Urothelium cell line (cell line): ENCODE data around the gene ARMC12.

ENCODE experiments used
- DNase-seq: peaks from one replicate; pipeline ENCODE4 v3.0.0; 2011; ENCODE audit warnings: low spot score, mixed read lengths
- FAIRE-seq: peaks from 2 replicates; lab custom pipeline; 2011; peaks lifted over from hg19 to GRCh38; lab: Jason Lieb, UNC

ARMC12 gene

DNA sequence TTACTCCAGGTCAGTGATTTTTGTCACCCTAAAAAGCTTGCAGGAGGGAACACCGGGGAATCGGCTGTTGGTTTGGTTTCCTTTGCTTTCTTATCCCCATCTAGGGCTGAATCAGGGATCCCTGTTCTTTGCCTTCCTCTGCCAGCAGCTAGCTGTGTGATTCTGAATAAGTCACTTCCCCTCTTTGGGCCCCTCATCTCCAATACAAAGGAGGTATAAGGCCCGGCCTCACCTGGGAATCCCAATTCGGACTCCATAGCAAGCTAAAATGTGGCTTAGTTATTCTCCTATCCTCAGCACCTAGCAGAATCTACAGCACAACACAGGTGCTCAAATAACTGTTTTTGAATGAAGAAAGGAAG, 18.5 kb upstream of the ARMC12 start:
- DNase-seq (no peak), FAIRE-seq (no peak)

DNA sequence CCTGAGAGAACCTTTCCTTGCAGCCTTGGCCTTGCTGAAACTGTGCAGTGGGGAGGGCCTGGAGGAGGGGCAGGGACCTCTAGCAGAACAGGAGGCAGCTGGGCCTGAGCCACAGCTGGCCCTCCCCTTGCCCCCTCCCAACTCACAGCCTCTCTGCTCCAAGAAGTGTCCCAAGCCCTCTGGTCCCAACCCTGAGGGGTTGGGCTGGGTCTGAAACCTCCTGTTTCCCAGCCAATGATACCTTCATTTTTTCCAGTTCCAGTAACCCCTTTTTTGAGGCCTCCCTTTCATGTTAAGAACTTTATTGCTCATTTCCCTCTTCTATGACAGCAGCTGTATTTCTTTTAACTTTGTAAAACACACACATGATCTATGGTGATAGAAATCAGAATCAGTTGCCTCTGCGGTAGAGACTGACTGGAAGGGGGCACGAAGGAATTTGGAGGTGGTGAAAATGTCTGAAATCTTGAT, 17.9 kb upstream of the ARMC12 start:
- no peak for DNase-seq

DNA sequence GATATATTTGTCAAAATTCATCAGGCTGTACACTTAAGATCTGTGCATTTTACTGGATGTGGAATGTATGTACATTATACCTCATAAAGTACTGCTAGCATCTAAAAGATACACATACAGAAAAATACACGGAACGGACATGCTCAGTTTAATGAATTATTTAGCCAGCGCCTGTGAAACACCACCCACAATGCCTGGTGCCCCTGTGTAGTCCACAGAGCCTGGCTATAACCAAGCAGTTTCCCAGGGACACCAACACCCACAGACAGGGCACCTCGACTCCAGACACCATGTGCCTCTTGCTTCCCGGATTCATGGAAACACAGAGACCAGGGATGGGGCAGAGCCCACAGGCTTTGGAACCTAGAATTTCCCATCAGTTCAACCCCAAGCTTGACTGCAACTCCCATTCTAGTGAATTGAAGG, 17.4 kb upstream of the ARMC12 start:
- no peak for FAIRE-seq
- DNase-seq, result no peak

More for the DNA sequence above, 17.9 kb upstream of the ARMC12 start:
- FAIRE-seq, result no peak

DNA sequence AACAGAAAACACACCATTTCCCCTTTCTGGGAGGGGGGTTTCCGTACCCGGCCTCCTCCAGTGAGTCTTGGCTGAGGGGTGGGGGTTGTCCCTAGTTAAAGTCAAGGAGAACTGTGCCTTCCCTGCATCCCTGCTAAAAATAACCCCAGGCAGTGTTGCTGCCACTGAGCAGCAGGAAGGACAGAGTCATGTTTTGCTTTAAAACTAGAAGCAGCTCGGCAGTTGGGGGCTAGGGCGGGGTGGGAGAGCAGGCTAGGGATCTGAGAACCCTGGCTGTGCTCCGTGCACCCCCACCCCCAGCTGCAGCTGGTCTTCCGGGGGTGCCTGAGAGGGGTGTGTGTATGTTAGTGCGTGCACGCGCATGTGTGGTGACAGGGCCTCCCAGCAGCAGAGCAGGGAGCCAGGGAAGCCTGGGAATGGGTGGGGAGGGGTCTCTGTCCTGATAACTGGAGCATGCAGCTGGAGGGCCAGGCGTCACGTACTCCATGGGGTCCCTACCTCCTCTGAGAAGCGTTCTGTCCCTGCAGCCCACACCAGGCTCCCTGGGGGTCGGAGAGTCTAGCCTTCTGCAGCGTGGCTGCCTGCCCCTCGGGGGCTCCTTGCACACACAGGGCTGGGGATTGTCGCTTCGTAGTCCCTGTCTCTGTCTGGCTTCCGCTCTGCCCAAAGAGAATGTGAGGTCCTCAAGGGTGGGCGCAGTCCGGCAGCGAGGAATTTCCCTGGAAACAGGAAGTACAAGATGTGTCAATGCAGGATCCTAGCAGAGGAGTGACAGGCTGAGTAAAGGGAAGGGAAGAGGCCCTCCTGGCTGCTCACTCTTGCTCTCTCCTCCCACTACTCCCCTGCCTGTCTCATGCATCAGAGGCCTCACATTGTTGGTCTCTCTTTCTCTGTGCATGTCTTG, 16.8 kb upstream of the ARMC12 start:
- FAIRE-seq (no peak), DNase-seq (no peak)

DNA sequence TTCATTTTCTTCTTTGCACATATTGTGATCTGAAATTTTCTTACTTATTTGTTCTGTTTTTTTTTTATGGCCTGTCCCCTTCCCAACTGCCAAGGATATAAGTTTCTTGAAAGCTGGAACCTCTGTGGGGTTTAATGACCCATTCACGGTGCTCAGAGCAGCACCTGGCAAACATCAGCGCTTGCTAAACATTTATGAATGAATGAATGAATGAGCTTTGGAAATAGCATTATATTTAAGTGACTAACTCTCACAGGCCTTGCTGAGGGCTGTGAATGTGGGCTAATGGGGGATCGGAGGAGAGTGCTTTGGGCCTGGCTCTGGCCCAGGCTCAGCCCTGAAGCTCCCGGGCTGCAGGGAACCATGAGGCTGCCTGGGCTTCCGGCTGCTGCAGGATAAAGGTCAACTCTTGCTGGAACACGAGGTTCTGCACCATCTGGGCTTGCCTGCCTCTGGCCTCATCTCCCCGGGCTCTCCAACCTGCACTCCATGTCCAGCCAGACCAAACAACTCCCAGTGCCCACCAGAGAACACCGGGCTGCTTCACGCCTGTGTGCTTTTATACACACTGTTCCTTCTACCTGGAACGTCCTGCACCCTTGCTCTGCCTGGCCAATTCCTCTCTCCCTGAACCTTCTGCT, 14.6 kb upstream of the ARMC12 start:
- DNase-seq (no peak), FAIRE-seq (no peak)

DNA sequence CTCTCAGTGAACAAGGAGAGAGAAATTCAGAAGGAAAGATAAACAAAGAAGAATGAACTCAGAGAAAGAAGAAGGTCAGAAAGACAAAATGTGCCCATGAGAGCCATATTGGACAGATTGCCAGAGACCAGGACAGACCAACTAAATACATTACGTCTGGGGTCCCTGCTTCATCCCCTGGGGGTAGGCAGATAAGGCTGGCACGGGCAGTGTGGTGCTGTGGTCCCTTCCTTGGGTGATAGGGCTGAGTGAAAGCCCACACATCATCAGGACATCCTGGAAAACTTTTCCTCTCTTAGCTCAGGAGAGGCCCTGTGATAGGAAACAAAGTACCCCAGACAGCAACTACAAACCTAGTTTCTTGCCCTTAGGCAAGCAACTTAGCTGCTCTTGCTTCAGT, 13.2 kb upstream of the ARMC12 start:
- DNase-seq (no peak), FAIRE-seq (no peak)

DNA sequence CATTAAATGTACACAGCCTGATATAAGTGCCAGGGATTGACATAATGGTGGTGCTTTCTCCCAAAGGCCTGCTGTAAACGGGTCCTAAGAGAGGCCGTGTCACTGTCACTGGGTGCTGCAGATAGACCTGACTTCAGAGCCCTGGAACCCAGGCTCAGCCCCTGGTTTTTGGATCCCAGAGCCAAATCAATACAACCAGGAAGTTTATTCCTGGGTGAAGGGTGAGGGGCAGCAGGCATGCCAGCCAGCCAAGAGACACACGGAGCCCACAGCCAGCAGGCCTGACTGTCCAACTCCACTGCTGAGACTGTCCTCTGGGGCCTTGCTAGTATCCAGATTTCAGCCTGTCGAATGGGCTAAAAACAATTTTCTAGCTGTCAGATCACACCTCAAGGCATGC, 12.8 kb upstream of the ARMC12 start:
- FAIRE-seq, result no peak

DNA sequence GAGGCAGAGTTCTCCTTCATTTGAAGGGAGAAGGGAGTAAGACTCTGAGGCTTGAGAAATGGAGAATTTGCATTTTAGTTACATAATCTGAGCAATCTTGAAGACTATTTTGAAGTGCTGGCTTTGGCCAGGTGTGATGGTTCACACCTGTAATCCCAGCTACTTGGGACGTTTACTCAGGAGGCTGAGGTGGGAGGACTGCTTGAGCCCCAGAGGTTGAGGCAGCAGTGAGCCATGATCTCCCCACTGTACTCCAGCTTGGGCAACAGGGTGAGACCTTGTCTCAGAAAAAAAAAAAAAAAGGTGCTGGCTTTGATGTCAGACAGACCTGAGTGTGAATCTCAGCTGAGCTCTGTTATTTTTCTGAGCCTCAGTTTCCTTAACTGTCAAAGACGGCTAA, 12.4 kb upstream of the ARMC12 start:
- no peak for DNase-seq
- FAIRE-seq, result no peak

More for the DNA sequence above, 12.8 kb upstream of the ARMC12 start:
- no peak for DNase-seq

DNA sequence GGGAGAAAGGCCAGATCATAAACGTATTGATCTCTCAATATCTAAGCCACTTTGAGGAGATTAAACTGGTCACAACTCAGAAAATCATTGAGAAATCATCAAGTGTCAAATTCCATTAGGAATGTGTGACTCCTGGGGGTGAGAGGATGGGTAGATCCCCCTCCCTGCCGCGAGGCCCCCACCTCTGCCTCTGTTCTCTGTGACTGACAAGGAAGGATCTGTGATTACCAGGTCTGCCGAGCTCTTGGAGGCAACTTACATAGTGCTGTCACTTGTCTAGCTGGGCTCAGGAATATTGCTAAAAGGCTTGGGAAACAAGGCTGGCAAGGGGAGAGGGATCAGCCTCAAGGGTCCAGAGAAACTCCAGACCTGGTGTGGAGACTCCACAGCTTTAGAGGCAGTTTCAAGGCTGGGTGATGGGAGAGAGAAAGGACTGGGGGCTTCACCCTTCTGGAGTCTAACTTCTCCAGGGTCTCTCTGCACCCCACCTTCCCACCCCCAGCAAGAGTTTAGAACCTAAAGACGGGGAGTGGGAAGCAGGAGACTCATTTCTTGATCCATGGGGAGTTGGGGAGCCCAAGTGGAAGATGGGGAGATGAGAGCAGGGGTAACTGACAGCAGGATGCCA, 11.6 kb upstream of the ARMC12 start:
- FAIRE-seq, result no peak
- no peak for DNase-seq

DNA sequence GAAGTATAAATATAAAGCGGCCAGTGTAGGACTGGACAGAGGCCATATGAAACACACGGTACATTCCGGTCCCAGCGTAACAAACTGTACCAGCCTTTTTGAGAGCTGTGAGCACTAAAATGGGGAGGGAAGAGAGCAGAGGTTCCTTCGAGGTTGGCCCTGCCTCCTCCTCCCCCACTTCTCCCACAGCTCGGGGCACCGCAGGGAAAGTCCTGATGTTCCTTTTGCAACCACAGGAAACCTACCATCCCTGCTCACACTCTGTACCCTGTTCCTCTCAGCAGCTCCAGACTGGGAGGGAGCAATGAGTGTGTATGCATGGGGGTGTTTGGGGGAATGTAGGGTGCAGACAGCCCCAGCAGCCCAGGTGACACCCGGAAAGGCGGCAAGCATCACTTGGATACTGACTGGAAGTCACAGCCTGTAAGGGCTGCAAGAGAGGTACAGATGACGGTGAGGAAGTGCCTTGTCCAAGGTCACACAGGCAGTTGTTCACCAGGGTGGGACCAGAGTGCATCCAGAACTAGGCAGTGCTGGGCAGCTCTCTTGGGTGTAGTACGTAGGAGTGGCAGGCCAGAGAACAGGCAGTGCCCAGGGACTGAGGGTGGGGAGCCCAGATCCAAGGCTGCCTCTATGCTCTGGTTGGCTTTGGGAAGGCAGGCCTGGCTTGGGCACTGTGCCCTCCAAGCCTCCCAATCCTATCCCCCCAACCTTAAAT, 11.0 kb upstream of the ARMC12 start:
- FAIRE-seq (no peak), DNase-seq (no peak)

DNA sequence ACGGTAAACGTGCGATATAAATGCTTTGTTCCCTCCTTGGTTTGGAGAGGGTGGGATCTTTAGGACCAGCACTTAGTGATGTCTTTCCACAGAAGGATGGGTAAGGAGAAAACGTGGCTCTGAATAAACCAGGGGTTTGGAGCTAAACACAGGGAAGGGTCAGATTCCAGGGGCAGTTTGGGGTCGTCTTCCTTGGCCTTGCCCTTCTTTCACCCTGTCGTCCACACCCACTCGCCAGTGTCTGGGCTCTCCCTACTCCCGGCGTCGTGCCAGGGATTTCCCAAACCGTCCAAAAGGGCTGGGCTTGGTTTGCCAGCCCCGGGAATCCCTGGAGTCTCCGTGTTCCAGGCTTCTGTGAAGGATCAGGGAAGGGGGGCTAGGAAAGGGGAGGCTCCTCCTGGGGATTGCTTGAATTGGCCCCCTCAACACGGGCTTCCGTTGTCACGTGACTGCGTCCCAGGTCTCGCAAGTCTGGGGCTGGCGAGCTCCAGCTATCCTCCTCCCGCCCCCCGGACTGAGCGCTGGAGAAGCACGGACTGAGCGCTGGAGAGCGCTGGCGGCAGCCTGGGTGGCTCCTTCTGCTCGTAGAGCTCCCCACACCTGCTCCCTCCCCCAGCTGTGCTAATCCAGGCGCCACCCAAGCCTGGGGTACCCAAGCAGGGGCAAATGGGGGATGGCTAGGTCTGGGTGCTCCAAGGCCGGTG, 9.4 kb upstream of the ARMC12 start:
- FAIRE-seq (no peak), DNase-seq (peak; percentile 79)

DNA sequence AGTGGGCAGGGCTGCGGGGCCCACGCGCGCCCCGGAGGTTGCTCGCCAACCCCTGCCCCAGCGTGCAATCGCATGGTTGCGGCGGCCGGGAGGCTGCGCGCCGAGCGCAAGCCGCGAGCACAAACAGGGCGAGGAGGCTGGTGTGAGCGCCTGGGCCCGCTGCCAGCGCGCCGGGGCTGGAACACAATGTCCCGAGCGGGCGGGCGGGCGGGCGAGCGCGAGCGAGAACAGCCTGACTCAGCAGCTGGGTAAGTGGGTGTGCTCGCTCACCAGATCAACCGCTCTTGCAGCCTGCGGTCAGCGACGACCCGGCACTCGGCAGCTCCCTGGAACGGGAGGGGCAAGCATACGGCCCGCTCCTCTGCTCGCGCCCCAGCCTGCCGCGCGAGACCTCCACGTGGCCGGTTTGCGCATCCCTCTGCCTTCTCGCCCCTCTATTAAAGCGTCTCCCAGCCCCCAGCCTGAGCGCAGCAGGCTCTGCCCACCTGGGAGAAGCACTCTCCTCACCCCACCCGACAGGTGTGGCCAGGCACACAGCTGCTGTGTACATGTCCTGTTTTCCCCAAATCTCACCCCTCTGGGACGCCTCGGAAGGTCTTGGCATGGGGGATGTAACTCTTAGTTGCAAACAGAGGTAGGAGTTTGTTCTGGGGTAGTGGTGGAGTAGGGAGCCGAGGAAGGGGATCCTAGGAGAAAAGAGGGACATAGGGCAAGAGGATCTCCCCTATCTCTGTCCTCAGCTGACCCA, 8.7 kb upstream of the ARMC12 start:
- peak; percentile 95 for DNase-seq
- FAIRE-seq, result no peak

DNA sequence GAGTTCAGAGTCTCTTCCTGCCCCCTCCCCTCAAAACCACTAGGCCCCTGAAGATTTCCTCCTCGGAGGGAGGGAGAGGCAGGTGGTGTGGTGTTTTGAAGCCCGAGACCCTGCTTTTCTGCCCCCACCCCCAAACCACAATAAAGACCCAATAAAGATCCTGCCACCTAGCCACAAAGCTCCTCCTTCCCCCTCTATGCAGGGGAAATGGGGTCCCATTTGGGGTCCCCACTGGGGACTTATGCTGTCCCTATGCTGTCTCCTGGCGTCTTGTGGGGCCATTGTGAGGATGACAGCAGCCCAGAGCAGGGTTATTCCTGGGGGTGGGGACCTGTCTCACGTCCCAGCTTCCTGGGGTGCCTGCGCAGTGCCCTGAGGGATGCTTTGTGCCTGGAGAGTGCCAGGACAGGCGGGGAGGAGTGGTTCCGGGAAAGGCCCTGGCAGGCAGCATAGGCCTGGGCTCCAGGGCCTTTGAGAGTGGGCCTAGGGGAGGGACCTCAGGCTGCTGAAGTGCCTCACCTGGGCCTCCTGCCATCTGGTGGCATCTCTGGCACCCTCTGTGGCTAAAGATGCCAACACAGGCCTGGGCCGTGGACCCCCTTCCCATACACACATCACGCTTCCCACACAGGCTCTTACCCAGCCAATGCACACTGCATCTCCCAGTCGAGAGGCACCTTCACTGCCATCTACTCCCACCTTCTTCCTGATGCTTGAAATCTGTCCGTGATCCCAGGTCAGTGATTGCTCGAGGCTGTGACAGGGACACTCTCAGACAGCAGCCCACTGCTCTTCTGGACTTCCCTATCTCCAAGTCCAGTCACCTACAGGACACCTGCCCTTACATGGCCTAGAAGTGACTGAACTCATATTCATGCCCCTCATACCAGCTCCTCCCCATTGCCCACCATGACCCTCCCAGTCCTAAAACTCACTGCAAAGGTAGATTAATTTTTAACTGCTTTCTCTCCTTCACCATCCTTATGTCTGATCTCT, 7.9 kb upstream of the ARMC12 start:
- DNase-seq, result no peak
- FAIRE-seq, result no peak

DNA sequence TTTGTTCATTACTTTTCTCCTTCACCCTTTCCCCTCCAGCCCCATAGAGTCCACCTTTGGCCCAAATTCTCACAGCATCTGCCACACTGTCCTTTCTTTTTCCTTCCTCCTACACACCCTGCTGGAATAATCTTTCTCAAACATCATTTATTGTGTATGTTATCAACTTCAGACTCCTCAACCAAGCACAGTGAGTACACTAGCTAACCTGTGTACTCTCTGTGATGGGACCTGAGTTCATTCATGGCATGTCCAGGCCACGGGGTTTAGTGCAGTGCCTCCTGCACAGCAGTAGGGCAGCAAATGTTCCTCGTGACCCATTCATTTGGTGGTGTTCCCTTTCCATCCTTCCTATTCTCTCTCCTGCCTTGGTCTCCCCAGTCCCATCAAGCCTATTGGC, 7.1 kb upstream of the ARMC12 start:
- FAIRE-seq (no peak), DNase-seq (no peak)

DNA sequence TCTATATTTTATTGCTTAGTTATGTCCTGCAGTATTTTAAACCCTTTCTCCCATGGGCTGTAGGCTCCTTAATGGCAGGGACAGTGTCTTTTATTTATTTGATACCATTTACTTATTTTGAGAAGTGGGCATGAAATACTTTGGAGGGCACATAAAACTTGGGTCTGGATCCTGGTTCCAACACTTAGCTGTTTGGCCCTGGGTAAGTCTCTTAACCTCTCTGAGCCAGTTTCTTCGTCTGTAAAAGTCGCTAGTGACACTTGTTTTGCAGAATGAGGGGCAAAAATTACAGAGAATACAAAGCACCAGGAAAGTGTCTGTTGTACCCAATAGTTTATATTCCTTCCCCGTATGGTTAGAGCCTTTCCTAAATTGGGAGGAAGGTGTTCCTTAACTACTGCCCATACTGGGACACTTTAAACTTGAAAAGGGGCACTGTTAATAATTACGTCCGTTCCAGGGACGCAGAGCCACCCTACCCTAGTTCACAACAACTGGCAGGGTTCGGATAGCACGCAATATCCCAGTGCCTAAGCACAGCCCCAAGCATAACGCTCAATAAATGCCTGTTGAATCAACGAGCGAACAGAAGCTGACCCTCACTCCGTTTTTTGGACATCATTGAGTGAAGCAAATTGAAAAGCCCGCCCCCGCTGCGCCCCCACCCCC, 6.0 kb upstream of the ARMC12 start:
- no peak for DNase-seq
- no peak for FAIRE-seq

DNA sequence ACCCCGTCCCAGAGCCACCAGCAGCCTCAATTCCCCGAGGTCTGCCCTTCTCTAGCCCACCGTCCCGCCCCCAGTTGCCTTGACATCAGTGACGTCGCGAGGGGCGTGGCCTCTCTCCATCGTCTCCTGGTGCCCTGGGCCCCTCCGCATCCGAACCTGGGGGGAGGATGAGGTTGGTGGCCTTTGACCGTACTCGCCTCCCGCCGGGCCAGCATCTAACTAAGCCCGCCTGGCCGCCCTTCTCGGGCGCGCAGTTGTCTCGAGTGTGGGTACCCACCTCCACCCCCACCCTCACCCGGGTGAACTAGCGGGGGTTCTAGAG, 5.5 kb upstream of the ARMC12 start:
- DNase-seq, result peak; percentile 92
- no peak for FAIRE-seq

DNA sequence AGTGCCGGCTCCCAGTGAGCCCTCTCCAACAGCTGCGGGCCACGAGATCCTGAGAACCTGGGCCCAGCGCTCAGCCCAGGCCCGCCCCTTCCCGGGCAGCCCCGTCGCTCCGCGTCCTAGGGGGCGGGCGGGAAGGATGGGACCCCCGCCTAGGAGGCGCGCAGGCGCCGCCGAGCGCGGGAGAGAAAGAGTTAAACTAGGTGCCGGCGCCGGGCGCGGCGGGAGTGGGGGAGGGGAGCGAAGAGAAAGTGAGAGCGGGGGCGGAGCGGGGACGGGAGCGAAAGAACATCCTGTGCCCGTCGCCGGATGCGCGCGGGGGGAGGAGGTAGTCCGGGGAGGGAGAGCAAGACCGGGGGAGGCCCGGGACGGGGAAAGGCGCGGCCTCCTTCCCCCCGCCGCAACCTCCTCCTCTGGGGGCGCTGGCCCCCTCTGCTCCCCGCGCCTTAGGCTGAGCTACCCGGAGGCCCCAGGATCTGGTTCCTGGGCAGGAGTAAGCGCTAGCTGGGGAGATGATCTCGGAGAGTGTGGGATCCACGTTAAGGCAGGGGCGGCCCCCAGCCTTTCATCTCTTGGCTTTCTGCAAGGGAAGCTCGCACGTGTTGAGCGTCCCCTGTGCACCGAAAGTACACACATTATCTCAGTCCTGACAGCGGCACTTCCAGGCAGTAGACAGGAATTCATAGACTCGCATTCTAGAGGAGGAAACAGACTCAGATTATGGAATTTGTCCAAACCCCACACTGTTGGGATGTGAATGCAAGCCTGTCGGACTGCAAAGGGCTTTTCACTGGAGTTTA, 4.9 kb upstream of the ARMC12 start:
- FAIRE-seq, result no peak
- DNase-seq, result peak; percentile 92
